Activated CD4-positive, alpha-beta T cell treated with anti-CD3 and anti-CD28 coated beads for 36 hours (primary cell): ENCODE data around the gene NUTM2G. TPM values are rescaled to one million over a fixed set of nuclear protein-coding genes. Genes with fewer than 3 reads are reported as not detected.
"Not testable (repeated sequence)": the region's sequence is repeated elsewhere in the genome, so short reads cannot be mapped to it uniquely, and the experiment has no call there.

Experiments
- ATAC-seq: fragments of 200-7000 bp; cut with Tn5 transposase; one replicate; pipeline ENCODE4 v1.10.0; 2021; ENCODE audit warnings: mild to moderate bottlenecking, moderate library complexity
- CTCF ChIA-PET: fragments of 350-600 bp; sonication (Branson Sonifier 250); formaldehyde crosslinking; loops from one replicate; lab custom pipeline; 2021; ENCODE audit warnings: antibody characterized with exemption; lab: Charles Lee
- POLR2A ChIA-PET: fragments of 350-600 bp; sonication (Branson Sonifier 250); formaldehyde crosslinking; loops from one replicate; lab custom pipeline; 2021; ENCODE audit warnings: antibody characterized with exemption, inconsistent platforms; lab: Charles Lee
- DNase-seq: peaks from one replicate; pipeline ENCODE4 v3.0.0-alpha.2; 2020
- H3K27ac Mint-ChIP-seq: one replicate; pipeline ENCODE4 v1.8.0; 2021; ENCODE audit warnings: mixed read lengths
- H3K27me3 Mint-ChIP-seq: one replicate; pipeline ENCODE4 v1.8.0; 2021; ENCODE audit warnings: mixed read lengths
- H3K36me3 Mint-ChIP-seq: one replicate; pipeline ENCODE4 v1.8.0; 2021; ENCODE audit warnings: low read depth, mixed read lengths
- H3K4me1 Mint-ChIP-seq: one replicate; pipeline ENCODE4 v1.8.0; 2021; ENCODE audit warnings: mixed read lengths
- H3K4me3 Mint-ChIP-seq: one replicate; pipeline ENCODE4 v1.8.0; 2021; ENCODE audit warnings: mild to moderate bottlenecking, moderate library complexity, mixed read lengths
- H3K9me3 Mint-ChIP-seq: one replicate; pipeline ENCODE4 v1.8.0; 2021; ENCODE audit warnings: low read depth, mixed read lengths
- intact Hi-C, 2 experiments: fragments of 100-400 bp; cut with DNase I in 1 of 2; cut with micrococcal nuclease in 1 of 2; formaldehyde crosslinking; loops; one replicate each; pipeline versions ENCODE4 v1.14.2 to v1.15.1; 2022 to 2024; cut with DNase I, micrococcal nuclease
- total RNA-seq, 2 experiments: library from RNA; stranded (reverse); gene quantifications; one replicate each; pipeline ENCODE4 v1.2.3, GENCODE V29; 2021

Gene NUTM2G
- total RNA-seq, 2 experiments from 2014 or later = not detected

DNA sequence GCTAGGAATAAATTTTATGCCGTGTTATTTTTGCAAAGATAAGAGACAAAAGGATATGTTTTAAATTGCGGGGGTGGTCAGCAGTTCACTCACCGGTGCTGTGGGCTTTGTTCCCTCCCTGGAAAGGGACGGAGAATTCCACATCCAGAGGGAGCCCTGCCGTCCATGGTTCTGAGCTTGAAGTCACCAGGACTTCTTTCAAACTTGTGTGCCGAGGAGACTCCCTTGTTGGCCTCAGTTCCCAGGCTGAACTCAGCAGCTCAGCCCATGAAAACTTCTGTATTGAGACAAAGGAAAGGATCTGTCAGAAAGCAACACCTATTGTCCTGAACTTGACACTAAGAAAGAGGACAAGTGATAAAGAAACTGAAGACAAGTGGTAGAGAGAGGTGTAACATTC lies 10.1 kb upstream of the NUTM2G start:
- not testable (repeated sequence) for H3K36me3 Mint-ChIP-seq

DNA sequence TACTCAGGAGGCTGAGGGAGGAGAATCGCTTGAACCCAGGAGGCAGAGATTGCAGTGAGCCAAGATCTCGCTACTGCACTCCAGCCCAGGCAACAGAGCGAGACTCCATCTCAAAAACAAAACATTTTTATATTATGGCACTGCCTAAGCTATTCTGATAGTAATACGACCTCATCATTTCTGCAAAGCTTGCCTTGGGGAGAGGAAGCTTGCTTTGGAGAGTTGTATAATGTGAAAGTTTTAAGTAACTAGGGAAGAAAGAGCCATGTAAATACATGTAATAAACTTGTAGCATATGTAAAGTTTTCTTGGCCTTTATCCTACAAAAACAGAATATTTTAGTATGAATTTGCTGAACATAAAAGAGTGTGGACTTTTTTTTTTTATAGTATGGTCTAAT lies 7.8 kb upstream of the NUTM2G start:
- H3K27ac Mint-ChIP-seq, CTCF ChIA-PET, ATAC-seq, H3K36me3 Mint-ChIP-seq, H3K27me3 Mint-ChIP-seq, H3K9me3 Mint-ChIP-seq, DNase-seq, intact Hi-C loops, POLR2A ChIA-PET, H3K4me1 Mint-ChIP-seq, H3K4me3 Mint-ChIP-seq: not testable (repeated sequence)

More for the DNA sequence above, 10.1 kb upstream of the NUTM2G start:
- ATAC-seq, H3K27me3 Mint-ChIP-seq, DNase-seq, POLR2A ChIA-PET, H3K4me1 Mint-ChIP-seq, H3K27ac Mint-ChIP-seq, CTCF ChIA-PET, H3K4me3 Mint-ChIP-seq, H3K9me3 Mint-ChIP-seq, intact Hi-C loops: not testable (repeated sequence)

DNA sequence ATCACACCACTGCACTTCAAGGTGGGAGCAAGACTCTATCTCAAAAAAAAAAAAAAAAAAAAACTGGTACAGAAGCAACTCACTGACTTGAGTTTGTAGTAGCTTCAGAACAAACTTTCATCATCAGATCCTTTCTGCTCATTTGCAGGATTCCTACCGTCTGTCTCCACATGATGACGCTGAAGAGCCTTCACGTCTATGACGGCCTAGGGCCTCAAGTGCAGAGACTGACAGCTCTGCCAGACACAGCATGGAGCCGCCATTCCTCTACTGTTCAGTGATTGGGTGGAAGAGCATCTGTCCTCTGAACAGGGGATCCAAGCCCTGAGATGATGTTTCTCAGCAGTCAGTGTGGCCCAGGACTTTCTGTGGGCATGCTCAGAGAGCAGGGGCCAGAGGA lies 3.1 kb upstream of the NUTM2G start:
- H3K27me3 Mint-ChIP-seq, ATAC-seq, H3K36me3 Mint-ChIP-seq, DNase-seq, CTCF ChIA-PET, intact Hi-C loops, POLR2A ChIA-PET, H3K4me3 Mint-ChIP-seq, H3K27ac Mint-ChIP-seq, H3K9me3 Mint-ChIP-seq, H3K4me1 Mint-ChIP-seq: not testable (repeated sequence)

DNA sequence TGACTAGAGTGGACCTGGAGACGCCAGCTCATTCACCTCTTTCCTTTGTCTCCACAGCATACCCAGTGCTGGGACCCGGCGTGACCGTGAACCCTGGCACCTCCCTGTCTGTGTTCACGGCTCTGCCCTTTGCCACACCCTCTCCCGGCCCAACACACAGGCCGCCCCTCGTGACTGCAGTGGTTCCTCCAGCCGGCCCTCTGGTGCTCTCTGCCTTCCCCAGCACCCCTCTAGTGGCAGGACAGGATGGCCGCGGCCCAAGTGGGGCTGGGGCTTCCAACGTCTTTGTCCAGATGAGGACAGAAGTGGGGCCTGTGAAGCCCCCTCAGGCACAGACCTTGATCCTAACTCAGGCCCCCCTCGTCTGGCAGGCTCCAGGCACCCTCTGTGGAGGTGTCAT lies 3.0 kb downstream of the NUTM2G start:
- H3K27ac Mint-ChIP-seq, intact Hi-C loops, H3K4me3 Mint-ChIP-seq, CTCF ChIA-PET, H3K36me3 Mint-ChIP-seq, H3K4me1 Mint-ChIP-seq, DNase-seq, H3K9me3 Mint-ChIP-seq, ATAC-seq, H3K27me3 Mint-ChIP-seq, POLR2A ChIA-PET: not testable (repeated sequence)

DNA sequence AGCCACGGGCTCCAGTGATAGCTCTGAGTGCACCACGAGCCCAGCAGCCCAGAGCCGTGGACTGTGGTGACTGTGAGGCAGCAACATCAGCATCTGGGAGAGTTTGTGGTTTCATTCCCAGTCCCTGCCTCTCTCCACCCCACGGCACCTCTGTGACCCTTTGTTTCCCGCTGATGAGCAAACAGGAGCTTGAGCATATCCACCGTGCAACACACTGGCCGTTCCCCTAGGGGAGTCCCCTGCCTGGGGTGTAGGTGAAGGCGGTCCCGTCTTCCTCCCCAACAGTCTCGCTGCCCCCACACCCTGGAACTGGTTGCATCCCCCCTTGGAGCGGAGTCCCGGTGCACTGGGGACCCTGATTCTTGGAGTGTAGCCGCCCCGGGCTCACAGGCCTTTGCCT lies 5.5 kb downstream of the NUTM2G start:
- H3K27ac Mint-ChIP-seq, intact Hi-C loops, H3K4me3 Mint-ChIP-seq, H3K36me3 Mint-ChIP-seq, H3K4me1 Mint-ChIP-seq, H3K9me3 Mint-ChIP-seq, H3K27me3 Mint-ChIP-seq, POLR2A ChIA-PET, DNase-seq, ATAC-seq, CTCF ChIA-PET: not testable (repeated sequence)

DNA sequence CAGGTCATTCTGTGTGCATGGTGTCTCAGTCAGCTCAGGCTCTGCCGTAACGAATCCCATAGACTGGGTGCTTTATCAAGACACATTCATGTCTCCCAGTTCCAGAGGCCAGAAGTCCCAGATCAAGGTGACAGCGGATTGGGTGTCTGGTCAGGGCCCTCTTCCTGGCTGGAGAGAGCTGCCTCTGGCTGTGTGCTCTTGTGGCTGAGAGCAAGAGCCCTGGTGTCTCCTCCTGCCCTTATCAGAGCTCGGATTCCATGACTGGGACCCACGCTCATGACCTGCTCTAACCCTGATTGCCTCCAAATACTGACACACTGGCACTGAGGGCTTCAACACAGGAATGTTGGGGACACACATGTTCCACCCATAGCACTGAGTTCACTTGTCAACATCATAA lies 6.1 kb downstream of the NUTM2G start:
- H3K9me3 Mint-ChIP-seq, ATAC-seq, H3K4me3 Mint-ChIP-seq, H3K27ac Mint-ChIP-seq, CTCF ChIA-PET, H3K4me1 Mint-ChIP-seq, H3K36me3 Mint-ChIP-seq, DNase-seq, POLR2A ChIA-PET, H3K27me3 Mint-ChIP-seq, intact Hi-C loops: not testable (repeated sequence)

DNA sequence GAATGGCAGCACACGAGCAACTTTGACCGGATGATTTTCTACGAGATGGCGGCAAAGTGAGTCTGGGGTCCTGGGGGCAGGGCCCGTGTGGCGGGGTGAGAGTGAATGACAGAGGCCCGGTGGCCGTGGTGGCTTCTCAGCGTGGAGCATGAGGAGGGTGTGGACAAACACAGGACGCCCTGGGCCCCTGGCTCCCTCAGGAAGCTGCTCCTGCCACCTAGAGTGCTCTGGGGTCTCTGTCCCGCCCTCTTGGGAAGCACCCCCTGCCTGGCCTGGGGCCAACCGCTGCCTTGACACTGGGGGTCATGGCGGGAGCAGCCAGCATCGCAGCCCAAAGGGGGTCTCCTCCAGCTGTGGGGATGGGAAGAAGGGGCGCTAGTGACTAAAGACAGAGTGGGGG lies 6.8 kb downstream of the NUTM2G start:
- CTCF ChIA-PET, POLR2A ChIA-PET: not testable (repeated sequence)

DNA sequence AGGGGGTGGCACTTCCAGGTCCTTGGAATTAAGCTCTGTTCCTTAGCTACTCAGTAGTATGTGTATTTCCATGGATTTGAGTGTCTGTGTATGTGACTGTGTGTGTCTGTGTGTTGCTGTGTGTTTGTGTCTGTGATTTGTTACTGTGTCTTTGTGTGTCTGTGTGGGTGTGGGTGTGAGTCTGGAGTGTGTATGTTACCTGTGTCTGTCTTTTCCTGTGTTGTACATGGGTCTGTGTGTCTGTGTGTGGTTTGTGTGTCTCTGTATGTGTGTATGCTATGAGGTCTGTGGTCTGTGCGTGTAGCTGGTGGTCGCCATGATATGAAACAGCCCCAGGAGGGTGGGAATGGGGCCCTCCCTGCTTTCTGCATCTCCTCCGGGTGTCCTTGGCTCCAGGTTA lies 8.8 kb downstream of the NUTM2G start:
- H3K36me3 Mint-ChIP-seq, H3K9me3 Mint-ChIP-seq, ATAC-seq, H3K27ac Mint-ChIP-seq, CTCF ChIA-PET, H3K27me3 Mint-ChIP-seq, intact Hi-C loops, DNase-seq, H3K4me1 Mint-ChIP-seq, H3K4me3 Mint-ChIP-seq, POLR2A ChIA-PET: not testable (repeated sequence)

More for the DNA sequence above, 6.8 kb downstream of the NUTM2G start:
- DNase-seq, H3K27me3 Mint-ChIP-seq, ATAC-seq, intact Hi-C loops, H3K4me3 Mint-ChIP-seq, H3K36me3 Mint-ChIP-seq, H3K4me1 Mint-ChIP-seq, H3K27ac Mint-ChIP-seq, H3K9me3 Mint-ChIP-seq: not testable (repeated sequence)

DNA sequence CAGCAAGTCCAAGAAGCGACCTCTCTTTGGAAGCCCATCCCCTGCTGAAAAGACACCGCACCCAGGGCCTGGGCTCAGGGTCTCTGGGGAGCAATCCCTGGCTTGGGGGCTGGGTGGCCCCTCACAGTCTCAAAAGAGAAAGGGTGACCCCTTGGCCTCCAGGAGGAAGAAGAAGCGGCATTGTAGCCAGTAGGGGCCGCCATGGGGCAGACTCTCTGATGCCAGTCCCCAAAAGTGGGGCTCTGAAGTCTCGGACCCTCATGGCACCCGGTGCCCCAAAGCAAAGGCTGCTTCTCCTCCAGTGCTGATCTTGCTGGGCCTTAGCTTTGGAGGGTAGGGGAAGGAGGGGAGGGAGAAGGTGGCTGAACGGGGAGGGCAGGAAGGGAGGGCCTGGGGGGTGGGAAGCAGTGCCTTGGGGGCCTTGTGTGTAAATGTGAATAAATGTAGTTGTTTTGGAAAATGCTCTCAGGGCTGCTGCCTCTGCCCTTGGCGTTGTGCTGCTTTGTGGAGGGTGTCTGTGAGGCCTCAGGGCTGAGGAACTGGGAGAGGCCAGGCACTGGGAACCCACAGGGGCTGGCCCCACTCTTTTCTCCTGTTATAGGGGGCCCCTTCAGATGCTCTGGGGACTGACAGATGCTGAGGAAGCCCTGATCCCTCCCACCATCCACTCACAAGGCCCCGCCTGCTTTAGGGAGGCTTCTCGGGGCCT lies 10.5 kb downstream of the NUTM2G start:
- H3K27ac Mint-ChIP-seq, DNase-seq, H3K36me3 Mint-ChIP-seq, intact Hi-C loops, H3K9me3 Mint-ChIP-seq, H3K27me3 Mint-ChIP-seq, ATAC-seq, H3K4me1 Mint-ChIP-seq, CTCF ChIA-PET, H3K4me3 Mint-ChIP-seq, POLR2A ChIA-PET: not testable (repeated sequence)

DNA sequence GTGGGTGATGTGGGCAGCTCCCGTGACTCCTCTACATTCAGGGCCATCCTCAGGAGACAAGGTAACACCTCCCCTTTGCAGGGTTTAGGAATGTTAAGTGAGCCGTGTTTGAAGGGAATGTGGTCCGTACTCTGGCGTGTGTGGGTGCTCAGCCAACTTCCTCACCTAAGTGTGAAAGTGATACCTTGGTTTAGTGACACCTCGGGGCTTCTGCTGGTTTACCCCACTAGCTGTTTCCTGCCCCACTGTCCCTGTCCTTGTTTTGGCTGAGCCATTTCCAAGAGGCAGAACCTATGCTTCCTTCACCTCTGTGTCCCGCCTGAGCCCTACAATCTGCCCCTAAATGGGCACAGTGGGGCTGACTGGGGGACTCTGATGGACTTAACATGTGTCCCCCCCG lies 12.3 kb downstream of the NUTM2G start:
- intact Hi-C loops, CTCF ChIA-PET, H3K36me3 Mint-ChIP-seq, H3K4me3 Mint-ChIP-seq, H3K9me3 Mint-ChIP-seq, H3K27me3 Mint-ChIP-seq, H3K4me1 Mint-ChIP-seq, POLR2A ChIA-PET, H3K27ac Mint-ChIP-seq, DNase-seq: not testable (repeated sequence)
- peak; percentile 49 for ATAC-seq

DNA sequence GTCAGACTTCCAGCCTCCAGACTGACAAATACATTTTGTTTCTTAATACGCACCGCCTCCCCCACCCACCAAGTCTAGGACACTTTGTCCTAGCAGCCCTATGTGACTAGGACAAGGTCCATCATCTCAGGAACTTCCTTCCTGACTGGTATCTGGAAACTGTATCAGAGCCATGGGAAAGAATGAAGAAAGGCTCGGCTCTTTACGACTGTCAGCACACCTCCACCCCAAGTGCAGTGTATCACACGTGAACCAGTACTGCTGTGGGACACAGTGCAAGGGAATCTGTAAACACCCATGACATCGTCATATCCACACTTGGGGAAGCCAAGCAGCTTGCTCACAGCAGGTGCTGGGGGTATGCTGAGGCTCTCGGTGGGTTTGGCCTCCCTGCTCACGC lies 13.0 kb downstream of the NUTM2G start:
- H3K9me3 Mint-ChIP-seq, DNase-seq, POLR2A ChIA-PET, CTCF ChIA-PET, H3K36me3 Mint-ChIP-seq, H3K27ac Mint-ChIP-seq, H3K4me1 Mint-ChIP-seq, intact Hi-C loops, ATAC-seq, H3K4me3 Mint-ChIP-seq, H3K27me3 Mint-ChIP-seq: not testable (repeated sequence)

DNA sequence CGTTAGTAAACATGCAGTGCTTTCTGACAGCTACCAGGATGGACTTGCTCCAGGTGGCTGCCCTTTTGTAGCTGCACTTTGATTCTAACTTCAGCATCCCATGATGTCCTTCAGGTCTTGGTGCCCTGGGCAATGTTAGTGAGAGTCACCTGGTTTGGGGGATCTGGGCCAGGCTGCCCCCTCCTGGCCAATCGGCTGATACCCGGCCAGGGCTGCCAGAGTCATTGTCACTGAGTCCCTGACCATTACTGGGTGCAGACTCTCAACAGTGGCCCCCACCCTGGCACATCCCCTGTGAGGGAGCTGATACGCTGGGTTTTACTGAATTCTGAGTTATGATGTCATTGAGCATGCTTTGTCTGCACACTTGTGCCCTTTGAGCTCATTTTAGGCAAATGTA lies 13.5 kb downstream of the NUTM2G start:
- CTCF ChIA-PET, H3K27ac Mint-ChIP-seq, H3K4me3 Mint-ChIP-seq, H3K4me1 Mint-ChIP-seq, DNase-seq, H3K9me3 Mint-ChIP-seq, POLR2A ChIA-PET, H3K36me3 Mint-ChIP-seq, H3K27me3 Mint-ChIP-seq, intact Hi-C loops: not testable (repeated sequence)
- peak; percentile 44 for ATAC-seq
